Vagina (tissue), 2 donors: Measurements from ENCODE around the gene CHD9NB. TPM values are rescaled to one million over a fixed set of nuclear protein-coding genes. Genes with fewer than 3 reads are reported as not detected.
A peak's percentile ranks its signal among the peaks of the same experiment; 100 is the strongest.
"Not testable (repeated sequence)": the region's sequence is repeated elsewhere in the genome, so short reads cannot be mapped to it uniquely, and the experiment has no call there.

Experiments used
- DNase-seq, 2 donors: peaks; one replicate each; pipeline ENCODE4 v3.0.0-alpha.2; 2017; ENCODE audit errors: extremely low spot score in 2 of 2
- H3K27ac ChIP-seq: fragments of 200-600 bp; sonication (generic); one replicate; pipeline ENCODE4 v1.5.1; 2019
- H3K27me3 ChIP-seq: fragments of 200-600 bp; sonication (generic); one replicate; pipeline ENCODE4 v1.5.1; 2019
- H3K36me3 ChIP-seq, 2 donors: fragments of 200-600 bp; sonication (generic); one replicate each; pipeline ENCODE4 v1.5.1; 2017 to 2019
- H3K4me1 ChIP-seq: fragments of 200-600 bp; sonication (generic); one replicate; pipeline ENCODE4 v1.5.1; 2019
- H3K4me3 ChIP-seq, 2 donors: fragments of 200-600 bp; sonication (generic); 1 replicate in 1 of 2; 2 replicates in 1 of 2; pipeline ENCODE4 v1.5.1; 2016 to 2019
- H3K9me3 ChIP-seq: fragments of 200-600 bp; sonication (generic); one replicate; pipeline ENCODE4 v1.5.1; 2019
- CTCF ChIP-seq, 3 experiments: fragments of 450-650 bp in 2 of 3; fragments of 200-600 bp in 1 of 3; sonication (generic) in 1 of 3; IDR thresholded peaks; one replicate each; pipeline ENCODE4 v1.5.1; 2017 to 2019; ENCODE audit warnings: antibody characterized with exemption in 3 of 3, mild to moderate bottlenecking in 2 of 3, moderate library complexity in 2 of 3
- POLR2A ChIP-seq, 2 donors: fragments of 450-650 bp; IDR thresholded peaks; one replicate each; pipeline ENCODE4 v1.6.1; 2017; ENCODE audit warnings: antibody characterized with exemption in 2 of 2, mild to moderate bottlenecking in 2 of 2, moderate library complexity in 2 of 2
- POLR2AphosphoS5 ChIP-seq, 2 donors: sonication (generic); formaldehyde crosslinking; IDR thresholded peaks; one replicate each; pipeline ENCODE4 v1.9.0; 2017; ENCODE audit warnings: antibody characterized with exemption in 2 of 2, mild to moderate bottlenecking in 2 of 2, low read depth in 1 of 2; ENCODE audit not compliant: insufficient read depth in 1 of 2
- intact Hi-C: fragments of 100-400 bp; cut with DNase I; formaldehyde crosslinking; loops from one replicate; pipeline ENCODE4 v1.15.1; 2023
- total RNA-seq: library from RNA; depleted of rRNA; stranded (reverse); fragments of >200 nt; gene quantifications from one replicate; pipeline ENCODE4 v1.2.3, GENCODE V29; 2016

CHD9NB gene
- total RNA-seq, 1 donor from 2014 or later, result not detected

GRCh38 chr16:53056392-53056881 lies 3.7 kb upstream of the CHD9NB start:
- intact Hi-C loops, result loop anchor here (10.0 kb wide), 3 partner anchors 78 to 148 kb away; no protein-coding TSS in a partner anchor
- H3K27ac ChIP-seq, result peak overlapping the region; percentile 78
- peak overlapping the region in 1 of 2 donors; percentile 53 for H3K4me3 ChIP-seq
- H3K9me3 ChIP-seq, result no peaks in the 10 kb centered on the region
- no peak for DNase-seq
- no peaks in the 10 kb centered on the region for H3K36me3 ChIP-seq
- peaks cover 57% of the 10 kb centered on the region for H3K4me1 ChIP-seq
- no peaks in the 10 kb centered on the region for H3K27me3 ChIP-seq
- TF ChIP-seq CTCF (IDR thresholded peaks at IDR 0.05), result no peak

GRCh38 chr16:53055541-53056391 lies 3.1 kb upstream of the CHD9NB start:
- H3K4me1 ChIP-seq, result peaks cover 55% of the 10 kb centered on the region
- intact Hi-C loops, result loop anchor here (10.0 kb wide), 3 partner anchors 79 to 149 kb away; no protein-coding TSS in a partner anchor
- TF ChIP-seq CTCF (IDR thresholded peaks at IDR 0.05) (no peak), POLR2A (IDR thresholded peaks at IDR 0.05) (no peak), POLR2AphosphoS5 (IDR thresholded peaks at IDR 0.05; ENCODE audit: insufficient read depth in 1 of 2, low read depth in 1 of 2) (peak in 1 of 2 donors; percentile 33)
- DNase-seq, result no peak
- no peaks in the 10 kb centered on the region for H3K36me3 ChIP-seq
- H3K27me3 ChIP-seq, result no peaks in the 10 kb centered on the region
- peak overlapping the region; percentile 53 to 62 for H3K4me3 ChIP-seq
- H3K27ac ChIP-seq, result peak overlapping the region; percentile 78
- no peaks in the 10 kb centered on the region for H3K9me3 ChIP-seq

- H3K36me3 ChIP-seq, result no peaks in the 10 kb centered on the region
- intact Hi-C loops, result loop anchor here (5.0 to 10.0 kb wide), 4 partner anchors 80 to 227 kb away; no protein-coding TSS in a partner anchor
- H3K4me1 ChIP-seq, result peaks cover 50% of the 10 kb centered on the region
- no peaks in the 10 kb centered on the region for H3K27me3 ChIP-seq
- H3K9me3 ChIP-seq, result no peaks in the 10 kb centered on the region
- DNase-seq, result peak in 1 of 2 donors; percentile 91
- peak within 1 kb of the TSS; percentile 78 for H3K27ac ChIP-seq
- peak within 1 kb of the TSS; percentile 53 to 62 for H3K4me3 ChIP-seq
- TF ChIP-seq CTCF (IDR thresholded peaks at IDR 0.05) (peak; percentile 85 to 100 (median 99)), POLR2AphosphoS5 (IDR thresholded peaks at IDR 0.05; ENCODE audit: insufficient read depth in 1 of 2, low read depth in 1 of 2) (peak; percentile 80 to 83), POLR2A (IDR thresholded peaks at IDR 0.05) (no peak)
These were observed 2.2 kb upstream of the CHD9NB start, which contains the start of gene CHD9 for GRCh38 chr16:53054670-53055485. TSS of gene CHD9 (plus strand) at chr16:53054991. CDS start at chr16:53156090, 101,099 bp downstream.

- Histone ChIP-seq H3K27me3 (no peaks in the 10 kb centered on the region), H3K4me1 (peaks cover 50% of the 10 kb centered on the region), H3K9me3 (no peaks in the 10 kb centered on the region), H3K36me3 (no peaks in the 10 kb centered on the region), H3K27ac (peak overlapping the region; percentile 78), H3K4me3 (peak overlapping the region; percentile 53 to 62)
- intact Hi-C loops, result loop anchor here (5.0 to 10.0 kb wide), 4 partner anchors 81 to 228 kb away; no protein-coding TSS in a partner anchor
- TF ChIP-seq CTCF (IDR thresholded peaks at IDR 0.05) (no peak), POLR2A (IDR thresholded peaks at IDR 0.05) (no peak), POLR2AphosphoS5 (IDR thresholded peaks at IDR 0.05; ENCODE audit: insufficient read depth in 1 of 2, low read depth in 1 of 2) (no peak)
- DNase-seq, result no peak
These were observed 1.4 kb upstream of the CHD9NB start for GRCh38 chr16:53053967-53054669.

GRCh38 chr16:53051255-53051654 lies 1.4 kb downstream of the CHD9NB start:
- DNase-seq, H3K36me3 ChIP-seq, H3K27ac ChIP-seq, H3K9me3 ChIP-seq, H3K27me3 ChIP-seq, H3K4me3 ChIP-seq: not testable (repeated sequence)
- intact Hi-C loops, result loop anchor here (5.0 to 10.0 kb wide), 4 partner anchors 84 to 231 kb away; no protein-coding TSS in a partner anchor
- H3K4me1 ChIP-seq, result peaks cover 26% of the 10 kb centered on the region
